Keratinocyte (primary cell): Measurements from ENCODE around the gene PRKN. TPM values are rescaled to one million over a fixed set of nuclear protein-coding genes. Genes with fewer than 3 reads are reported as not detected.

Source experiments
- DNase-seq: peaks from one replicate; pipeline ENCODE4 v3.0.0-alpha.2; 2011; ENCODE audit warnings: low read depth, missing footprints, low spot score
- FAIRE-seq: peaks from 2 replicates; lab custom pipeline; 2011; peaks lifted over from hg19 to GRCh38; lab: Jason Lieb, UNC
- H2AFZ ChIP-seq: 2 replicates; pipeline ENCODE4 v1.6.0; 2012; ENCODE audit warnings: low read length, control low read depth, inconsistent platforms; ENCODE audit not compliant: control insufficient read depth
- H3K27ac ChIP-seq: 2 replicates; pipeline ENCODE4 v1.5.1; 2011; ENCODE audit warnings: low read length; ENCODE audit not compliant: control insufficient read depth, insufficient read depth
- H3K27me3 ChIP-seq: 3 replicates; pipeline ENCODE4 v1.6.0; 2011; ENCODE audit warnings: low read length; ENCODE audit not compliant: control insufficient read depth, insufficient read depth; ENCODE audit errors: extremely low read depth
- H3K36me3 ChIP-seq, 2 experiments: 2 replicates in 1 of 2; 3 replicates in 1 of 2; pipeline ENCODE4 v1.5.1; 2011; ENCODE audit warnings: low read length in 2 of 2, mild to moderate bottlenecking in 1 of 2; ENCODE audit not compliant: control insufficient read depth in 2 of 2, insufficient read depth in 2 of 2; ENCODE audit errors: extremely low read depth in 1 of 2
- H3K4me1 ChIP-seq: 3 replicates; pipeline ENCODE4 v1.5.1; 2011; ENCODE audit warnings: low read length; ENCODE audit not compliant: control insufficient read depth, insufficient read depth; ENCODE audit errors: extremely low read depth
- H3K4me2 ChIP-seq: 3 replicates; pipeline ENCODE4 v1.6.0; 2011; ENCODE audit warnings: low read depth, low read length; ENCODE audit not compliant: control insufficient read depth, insufficient read depth; ENCODE audit errors: extremely low read depth
- H3K4me3 ChIP-seq, 3 experiments: fragments of 200-600 bp in 1 of 3; sonication (generic) in 1 of 3; 2 replicates in 2 of 3; 3 replicates in 1 of 3; pipeline ENCODE4 v1.5.1; 2011 to 2016; ENCODE audit warnings: low read length in 3 of 3, mild to moderate bottlenecking in 3 of 3, control low read depth in 2 of 3, inconsistent platforms in 1 of 3, low read depth in 1 of 3, mixed read lengths in 1 of 3, mixed run types in 1 of 3, moderate library complexity in 1 of 3; ENCODE audit not compliant: control insufficient read depth in 2 of 3, insufficient read depth in 2 of 3; ENCODE audit errors: extremely low read depth in 1 of 3
- H3K79me2 ChIP-seq: 2 replicates; pipeline ENCODE4 v1.6.0; 2012; ENCODE audit warnings: low read length; ENCODE audit not compliant: control insufficient read depth, insufficient read depth
- H3K9ac ChIP-seq: 3 replicates; pipeline ENCODE4 v1.6.0; 2011; ENCODE audit warnings: low read length; ENCODE audit not compliant: control insufficient read depth, insufficient read depth; ENCODE audit errors: extremely low read depth
- H3K9me1 ChIP-seq: 3 replicates; pipeline ENCODE4 v1.6.0; 2011; ENCODE audit warnings: low read length; ENCODE audit not compliant: control insufficient read depth, insufficient read depth; ENCODE audit errors: extremely low read depth
- H3K9me3 ChIP-seq: 2 replicates; pipeline ENCODE4 v1.5.1; 2012; ENCODE audit warnings: low read depth, low read length; ENCODE audit not compliant: control insufficient read depth
- H4K20me1 ChIP-seq: 3 replicates; pipeline ENCODE4 v1.6.0; 2011; ENCODE audit warnings: low read length; ENCODE audit not compliant: control insufficient read depth, insufficient read depth; ENCODE audit errors: extremely low read depth
- CTCF ChIP-seq, 3 experiments: IDR thresholded peaks in 1 of 3; conservative IDR thresholded peaks in 1 of 3; optimal IDR thresholded peaks in 1 of 3; 2 replicates in 2 of 3; 3 replicates in 1 of 3; pipeline versions ENCODE3 to v1.5.1; 2011; ENCODE audit warnings: low read length in 3 of 3, mild to moderate bottlenecking in 3 of 3, moderate library complexity in 2 of 3, control low read depth in 1 of 3, inconsistent platforms in 1 of 3; ENCODE audit not compliant: insufficient read depth in 2 of 3; ENCODE audit errors: extremely low read depth in 1 of 3
- EZH2 ChIP-seq: IDR thresholded peaks from one replicate; pipeline ENCODE4 v1.6.1; 2012; ENCODE audit warnings: inconsistent platforms, mild to moderate bottlenecking, low read length, moderate library complexity
- dilution Hi-C: fragments of 300-500 bp; cut with MboI; formaldehyde crosslinking; loops from one replicate; pipeline ENCODE4 v1.7.0; 2020; ENCODE audit warnings: low sequenced_read_pairs; ENCODE audit not compliant: extremely low pct_ligation_motif_present
- polyA plus RNA-seq, 5 experiments: library from polyadenylated mRNA; depleted of rRNA in 3 of 5; stranded (reverse) in 3 of 5; stranded (forward) in 1 of 5; unstranded in 1 of 5; fragments of >200 nt; gene quantifications; 1 replicate in 1 of 5; 2 replicates in 3 of 5; 3 replicates in 1 of 5; pipeline versions ENCODE4 v1.2.1 to v1.2.3, GENCODE V29; 2011 to 2012; ENCODE audit warnings: missing spikeins in 2 of 5, low read depth in 1 of 5, low replicate concordance in 1 of 5

The PRKN gene
- polyA plus RNA-seq, 1 donor (not counting 4 experiments of a cell fraction or from before 2014, with no cell fraction given) = 0.67 TPM

GRCh38 chr6:162541019-162541601 is 186.5 kb downstream of the PRKN start:
- Histone ChIP-seq H3K27me3 (no peaks in the 10 kb centered on the region), H2AFZ (no peak overlapping the region), H3K4me1 (no peaks in the 10 kb centered on the region), H4K20me1 (no peaks in the 10 kb centered on the region), H3K9ac (no peak overlapping the region), H3K9me1 (no peaks in the 10 kb centered on the region), H3K4me2 (no peak overlapping the region), H3K4me3 (no peak overlapping the region), H3K79me2 (no peaks in the 10 kb centered on the region), H3K27ac (no peak overlapping the region), H3K9me3 (no peaks in the 10 kb centered on the region), H3K36me3 (no peaks in the 10 kb centered on the region)
- no peak for FAIRE-seq
- DNase-seq = no peak
- dilution Hi-C loops = no loop called here
- no peak for TF ChIP-seq CTCF (optimal IDR thresholded peaks at IDR 0.05 in 1 of 3, IDR thresholded peaks at IDR 0.05 in 1 of 3, conservative IDR thresholded peaks at IDR 0.05 in 1 of 3; ENCODE audit: extremely low read depth in 1 of 3, insufficient read depth in 2 of 3, low read length in 3 of 3)
- TF ChIP-seq EZH2 = no peak

GRCh38 chr6:162539321-162539720 is 188.2 kb downstream of the PRKN start:
- dilution Hi-C loops = no loop called here
- Histone ChIP-seq H3K79me2 (no peaks in the 10 kb centered on the region), H3K36me3 (no peaks in the 10 kb centered on the region), H3K9me3 (no peaks in the 10 kb centered on the region), H3K4me1 (no peaks in the 10 kb centered on the region), H3K4me3 (no peak overlapping the region), H4K20me1 (no peaks in the 10 kb centered on the region), H3K4me2 (no peak overlapping the region), H3K9me1 (no peaks in the 10 kb centered on the region), H2AFZ (no peak overlapping the region), H3K27me3 (no peaks in the 10 kb centered on the region), H3K27ac (no peak overlapping the region), H3K9ac (no peak overlapping the region)
- TF ChIP-seq CTCF (optimal IDR thresholded peaks at IDR 0.05 in 1 of 3, IDR thresholded peaks at IDR 0.05 in 1 of 3, conservative IDR thresholded peaks at IDR 0.05 in 1 of 3; ENCODE audit: extremely low read depth in 1 of 3, insufficient read depth in 2 of 3, low read length in 3 of 3) = no peak
- no peak for DNase-seq
- no peak for FAIRE-seq
